H9 (cell line): ENCODE results near the gene RBFA. TPM values are rescaled to one million over a fixed set of nuclear protein-coding genes. Genes with fewer than 3 reads are reported as not detected.

ENCODE experiments used
- DNase-seq: peaks from one replicate; pipeline ENCODE4 v3.0.0-alpha.2; 2017
- H2AFZ ChIP-seq: one replicate; pipeline ENCODE4 v1.6.1; 2013; ENCODE audit warnings: mild to moderate bottlenecking, low read length, control low read depth, moderate library complexity
- H2AK5ac ChIP-seq: 2 replicates; pipeline ENCODE4 v1.6.1; 2013; ENCODE audit warnings: low read length, control low read depth, mixed read lengths; ENCODE audit not compliant: insufficient read length
- H2BK120ac ChIP-seq: one replicate; pipeline ENCODE4 v1.6.1; 2013; ENCODE audit warnings: low read depth, mild to moderate bottlenecking, low read length, control low read depth, inconsistent platforms; ENCODE audit not compliant: poor library complexity, severe bottlenecking
- H2BK12ac ChIP-seq: 2 replicates; pipeline ENCODE4 v1.6.1; 2013; ENCODE audit warnings: low read length, control low read depth, mixed read lengths, low read depth; ENCODE audit not compliant: insufficient read length
- H2BK15ac ChIP-seq: 2 replicates; pipeline ENCODE4 v1.6.1; 2013; ENCODE audit warnings: low read depth, low read length, control low read depth
- H2BK20ac ChIP-seq: one replicate; pipeline ENCODE4 v1.6.1; 2013; ENCODE audit warnings: low read depth, mild to moderate bottlenecking, low read length, control low read depth, inconsistent platforms; ENCODE audit not compliant: poor library complexity, severe bottlenecking
- H2BK5ac ChIP-seq: 2 replicates; pipeline ENCODE4 v1.6.1; 2013; ENCODE audit warnings: low read length, control low read depth, mixed read lengths; ENCODE audit not compliant: insufficient read length
- H3K14ac ChIP-seq: 2 replicates; pipeline ENCODE4 v1.6.1; 2013; ENCODE audit warnings: low read length, control low read depth; ENCODE audit not compliant: insufficient read depth
- H3K18ac ChIP-seq: 2 replicates; pipeline ENCODE4 v1.6.1; 2013; ENCODE audit warnings: low read depth, mild to moderate bottlenecking, mixed read lengths, low read length, control low read depth; ENCODE audit not compliant: insufficient read length
- H3K23ac ChIP-seq: 2 replicates; pipeline ENCODE4 v1.6.1; 2013; ENCODE audit warnings: low read length, control low read depth, mixed read lengths, low read depth; ENCODE audit not compliant: insufficient read length
- H3K23me2 ChIP-seq: 2 replicates; pipeline ENCODE4 v1.6.1; 2013; ENCODE audit warnings: low read depth, mild to moderate bottlenecking, mixed read lengths, low read length, control low read depth; ENCODE audit not compliant: insufficient read length, poor library complexity, severe bottlenecking
- H3K27ac ChIP-seq: 2 replicates; pipeline ENCODE4 v1.5.1; 2013; ENCODE audit warnings: low read length, control low read depth, mixed read lengths, low read depth; ENCODE audit not compliant: insufficient read length
- H3K27me3 ChIP-seq: 2 replicates; pipeline ENCODE4 v1.6.1; 2013; ENCODE audit warnings: low read length, control low read depth, inconsistent platforms; ENCODE audit not compliant: insufficient read depth
- H3K4ac ChIP-seq: 2 replicates; pipeline ENCODE4 v1.6.1; 2013; ENCODE audit warnings: low read depth, mild to moderate bottlenecking, control low read depth, inconsistent platforms, low read length, moderate library complexity
- H3K4me1 ChIP-seq: 2 replicates; pipeline ENCODE4 v1.6.1; 2013; ENCODE audit warnings: low read length, control low read depth, inconsistent platforms; ENCODE audit not compliant: insufficient read depth
- H3K4me2 ChIP-seq: 2 replicates; pipeline ENCODE4 v1.6.1; 2013; ENCODE audit warnings: low read length, control low read depth, mixed read lengths; ENCODE audit not compliant: insufficient read length, insufficient read depth
- H3K56ac ChIP-seq: 2 replicates; pipeline ENCODE4 v1.6.1; 2013; ENCODE audit warnings: low read depth, mild to moderate bottlenecking, mixed read lengths, low read length, control low read depth; ENCODE audit not compliant: insufficient read length
- H3K79me1 ChIP-seq: 2 replicates; pipeline ENCODE4 v1.6.1; 2013; ENCODE audit warnings: low read depth, mild to moderate bottlenecking, moderate library complexity, low read length, control low read depth, inconsistent platforms; ENCODE audit not compliant: insufficient read depth, poor library complexity, severe bottlenecking
- H3K79me2 ChIP-seq: 2 replicates; pipeline ENCODE4 v1.6.1; 2013; ENCODE audit warnings: low read length, control low read depth, inconsistent platforms; ENCODE audit not compliant: insufficient read depth
- H3K9ac ChIP-seq: 2 replicates; pipeline ENCODE4 v1.6.1; 2013; ENCODE audit warnings: low read length, control low read depth, mixed read lengths; ENCODE audit not compliant: insufficient read length; ENCODE audit errors: extremely low read depth
- H3K9me3 ChIP-seq: one replicate; pipeline ENCODE4 v1.6.1; 2013; ENCODE audit warnings: low read depth, low read length, inconsistent platforms; ENCODE audit not compliant: control insufficient read depth
- H3T11ph ChIP-seq: one replicate; pipeline ENCODE4 v1.6.1; 2013; ENCODE audit warnings: mild to moderate bottlenecking, low read length, control low read depth, inconsistent platforms
- H4K20me1 ChIP-seq: one replicate; pipeline ENCODE4 v1.6.1; 2013; ENCODE audit not compliant: control insufficient read depth, insufficient read length, insufficient read depth
- H4K5ac ChIP-seq: 2 replicates; pipeline ENCODE4 v1.6.1; 2013; ENCODE audit warnings: low read depth, mild to moderate bottlenecking, mixed read lengths, low read length, control low read depth; ENCODE audit not compliant: insufficient read length
- H4K8ac ChIP-seq: replicated peaks from 2 replicates; pipeline ENCODE4 v1.6.1; 2013; ENCODE audit warnings: low read length, control low read depth, mixed read lengths, low read depth; ENCODE audit not compliant: insufficient read length
- H4K91ac ChIP-seq: 2 replicates; pipeline ENCODE4 v1.6.1; 2013; ENCODE audit warnings: low read depth, mild to moderate bottlenecking, moderate library complexity, mixed read lengths, low read length, control low read depth; ENCODE audit not compliant: insufficient read length
- H3K27ac Mint-ChIP-seq, 3 experiments: 2 replicates in 2 of 3; 3 replicates in 1 of 3; pipeline ENCODE4 v1.8.0; 2020 to 2021; ENCODE audit warnings: mixed read lengths in 3 of 3, mild to moderate bottlenecking in 1 of 3, moderate library complexity in 1 of 3
- H3K27me3 Mint-ChIP-seq: 2 replicates; pipeline ENCODE4 v1.8.0; 2021; ENCODE audit warnings: low read depth, mild to moderate bottlenecking, moderate library complexity, mixed read lengths
- H3K36me3 Mint-ChIP-seq, 3 experiments: 2 replicates in 2 of 3; 3 replicates in 1 of 3; pipeline ENCODE4 v1.8.0; 2020 to 2021; ENCODE audit warnings: low read depth in 3 of 3, mixed read lengths in 3 of 3; ENCODE audit not compliant: insufficient read depth in 1 of 3
- H3K4me1 Mint-ChIP-seq, 2 experiments: 2 replicates each; pipeline ENCODE4 v1.8.0; 2020; ENCODE audit warnings: mixed read lengths in 2 of 2
- H3K4me3 Mint-ChIP-seq, 2 experiments: 2 replicates in 1 of 2; 3 replicates in 1 of 2; pipeline ENCODE4 v1.8.0; 2020 to 2021; ENCODE audit warnings: mild to moderate bottlenecking in 2 of 2, mixed read lengths in 2 of 2, moderate library complexity in 1 of 2
- H3K9me3 Mint-ChIP-seq, 2 experiments: 2 replicates in 1 of 2; 3 replicates in 1 of 2; pipeline ENCODE4 v1.8.0; 2020; ENCODE audit warnings: mild to moderate bottlenecking in 2 of 2, mixed read lengths in 2 of 2, moderate library complexity in 1 of 2
- WGBS: extraction: QIAGEN DNeasy Blood & Tissue Kit; methylation state at CpG from one replicate; pipeline ENCODE4 v1.1.7; 2013; ENCODE audit warnings: missing lambda C conversion rate, low lambda C conversion rate, mixed read lengths; ENCODE audit not compliant: insufficient read length; ENCODE audit errors: extremely low coverage; 5-methylcytosine and 5-hydroxymethylcytosine counted together
- total RNA-seq: library from RNA; stranded (reverse); gene quantifications from 2 replicates; pipeline ENCODE4 v1.2.1, GENCODE V29; 2021
- TF ChIP-seq, protein P1 (sequence below): fragments of 200-600 bp; sonication (generic); conservative IDR thresholded peaks from 3 replicates; pipeline ENCODE4 v1.8.0; 2021; ENCODE audit warnings: antibody characterized with exemption, mild to moderate bottlenecking

RBFA gene
- total RNA-seq, 1 experiment from 2014 or later: 42.5 TPM

DNA sequence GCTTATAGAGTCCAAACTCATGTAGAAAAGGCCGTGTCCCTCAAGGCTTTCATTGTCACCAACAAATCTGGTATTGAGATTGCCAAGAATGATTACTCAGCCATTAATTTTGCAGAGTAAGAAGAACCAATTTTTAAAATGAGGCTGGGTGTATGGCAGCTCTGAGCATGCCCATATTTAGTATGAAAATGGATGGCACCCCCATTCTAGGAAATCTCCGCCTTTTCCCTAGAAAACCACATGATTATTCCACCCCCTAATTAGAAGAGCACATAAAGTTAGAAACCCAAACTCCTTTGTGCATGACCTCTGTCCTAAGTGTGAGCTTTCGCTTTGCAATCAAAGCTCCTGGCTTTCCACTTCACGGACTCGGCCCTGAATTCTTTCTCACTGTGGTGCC is 31.8 kb upstream of the RBFA start:
- no peak overlapping the region for H3K14ac ChIP-seq
- no peak overlapping the region for H3K23ac ChIP-seq
- H3K56ac ChIP-seq: no peak overlapping the region
- peaks cover 9 to 21% (median 16%) of the 10 kb centered on the region in 3 experiments for H3K36me3 Mint-ChIP-seq
- no peak overlapping the region for H3T11ph ChIP-seq
- H3K18ac ChIP-seq: no peak overlapping the region
- no peaks in the 10 kb centered on the region for H3K23me2 ChIP-seq
- H3K4me1 Mint-ChIP-seq: peaks cover 7 to 15% of the 10 kb centered on the region in 2 experiments
- H3K4me1 ChIP-seq: no peaks in the 10 kb centered on the region; the same call in 1 of the 2 replicates
- H3K79me2 ChIP-seq: no peaks in the 10 kb centered on the region
- H3K27ac Mint-ChIP-seq: no peak overlapping the region
- no peak overlapping the region for H2AK5ac ChIP-seq
- peaks cover 9% of the 10 kb centered on the region for H3K27me3 Mint-ChIP-seq
- no peak overlapping the region for H3K4ac ChIP-seq
- WGBS: no CpG with 5 or more reads among the region's 5 CpGs
- H3K79me1 ChIP-seq: no peaks in the 10 kb centered on the region
- H2BK5ac ChIP-seq: no peak overlapping the region
- H2BK15ac ChIP-seq: no peak overlapping the region
- H3K9me3 Mint-ChIP-seq: peaks cover 38 to 46% of the 10 kb centered on the region in 2 experiments
- H4K5ac ChIP-seq: no peak overlapping the region
- no peak overlapping the region for H4K8ac ChIP-seq
- no peak overlapping the region for H2BK120ac ChIP-seq
- H2BK20ac ChIP-seq: no peak overlapping the region
- H4K20me1 ChIP-seq: no peaks in the 10 kb centered on the region
- TF ChIP-seq, protein P1, sequence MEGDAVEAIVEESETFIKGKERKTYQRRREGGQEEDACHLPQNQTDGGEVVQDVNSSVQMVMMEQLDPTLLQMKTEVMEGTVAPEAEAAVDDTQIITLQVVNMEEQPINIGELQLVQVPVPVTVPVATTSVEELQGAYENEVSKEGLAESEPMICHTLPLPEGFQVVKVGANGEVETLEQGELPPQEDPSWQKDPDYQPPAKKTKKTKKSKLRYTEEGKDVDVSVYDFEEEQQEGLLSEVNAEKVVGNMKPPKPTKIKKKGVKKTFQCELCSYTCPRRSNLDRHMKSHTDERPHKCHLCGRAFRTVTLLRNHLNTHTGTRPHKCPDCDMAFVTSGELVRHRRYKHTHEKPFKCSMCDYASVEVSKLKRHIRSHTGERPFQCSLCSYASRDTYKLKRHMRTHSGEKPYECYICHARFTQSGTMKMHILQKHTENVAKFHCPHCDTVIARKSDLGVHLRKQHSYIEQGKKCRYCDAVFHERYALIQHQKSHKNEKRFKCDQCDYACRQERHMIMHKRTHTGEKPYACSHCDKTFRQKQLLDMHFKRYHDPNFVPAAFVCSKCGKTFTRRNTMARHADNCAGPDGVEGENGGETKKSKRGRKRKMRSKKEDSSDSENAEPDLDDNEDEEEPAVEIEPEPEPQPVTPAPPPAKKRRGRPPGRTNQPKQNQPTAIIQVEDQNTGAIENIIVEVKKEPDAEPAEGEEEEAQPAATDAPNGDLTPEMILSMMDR: no peak
- H2AFZ ChIP-seq: no peak overlapping the region
- H3K9me3 ChIP-seq: no peaks in the 10 kb centered on the region
- H2BK12ac ChIP-seq: no peak overlapping the region
- H3K4me3 Mint-ChIP-seq: no peak overlapping the region
- no peak overlapping the region for H3K9ac ChIP-seq
- no peak overlapping the region for H3K4me2 ChIP-seq
- no peaks in the 10 kb centered on the region for H3K27me3 ChIP-seq
- no peak overlapping the region for H4K91ac ChIP-seq
- DNase-seq: no peak
- H3K27ac ChIP-seq: no peak overlapping the region
